Type B pancreatic cell (in vitro differentiated cells): ENCODE results near the gene ZKSCAN1. TPM values are rescaled to one million over a fixed set of nuclear protein-coding genes. Genes with fewer than 3 reads are reported as not detected.

ENCODE experiments used
- DNase-seq: peaks from one replicate; pipeline ENCODE4 v3.0.0; 2021; ENCODE audit warnings: mixed read lengths; ENCODE audit not compliant: unreplicated experiment; ENCODE audit errors: extremely low spot score
- H3K27ac Mint-ChIP-seq: 2 replicates; pipeline ENCODE4 v1.8.0; 2021; ENCODE audit warnings: mild to moderate bottlenecking, mixed read lengths
- H3K27me3 Mint-ChIP-seq: 2 replicates; pipeline ENCODE4 v1.8.0; 2021; ENCODE audit warnings: mixed read lengths
- H3K36me3 Mint-ChIP-seq: 2 replicates; pipeline ENCODE4 v1.8.0; 2021; ENCODE audit warnings: mixed read lengths
- H3K4me1 Mint-ChIP-seq: one replicate; pipeline ENCODE4 v1.8.0; 2021; ENCODE audit warnings: mixed read lengths; ENCODE audit not compliant: unreplicated experiment
- H3K4me3 Mint-ChIP-seq: 2 replicates; pipeline ENCODE4 v1.8.0; 2021; ENCODE audit warnings: mild to moderate bottlenecking, mixed read lengths
- H3K9me3 Mint-ChIP-seq: 2 replicates; pipeline ENCODE4 v1.8.0; 2021; ENCODE audit warnings: mixed read lengths
- CTCF ChIP-seq: fragments of 200-600 bp; sonication (generic); conservative IDR thresholded peaks from 2 replicates; pipeline ENCODE4 v1.5.0; 2021; ENCODE audit warnings: antibody characterized with exemption, mild to moderate bottlenecking
- total RNA-seq: library from RNA; stranded (reverse); gene quantifications from 2 replicates; pipeline ENCODE4 v1.2.1, GENCODE V29; 2021; ENCODE audit warnings: low replicate concordance

The ZKSCAN1 gene
- total RNA-seq, 1 donor from 2014 or later, result 157 TPM

- no peaks in the 10 kb centered on the region for H3K9me3 Mint-ChIP-seq
- no peak for DNase-seq
- H3K27ac Mint-ChIP-seq, result peak overlapping the region; percentile 50
- no peak for TF ChIP-seq CTCF
- no peaks in the 10 kb centered on the region for H3K27me3 Mint-ChIP-seq
- no peak overlapping the region for H3K4me3 Mint-ChIP-seq
- H3K4me1 Mint-ChIP-seq, result peaks cover 7% of the 10 kb centered on the region
- H3K36me3 Mint-ChIP-seq, result peaks cover 57% of the 10 kb centered on the region
Observed at GRCh38 chr7:100063376-100063775, 48.0 kb downstream of the ZKSCAN1 start.

- Mint-ChIP-seq H3K4me3 (no peak overlapping the region), H3K36me3 (peaks cover 55% of the 10 kb centered on the region), H3K27ac (peak overlapping the region; percentile 50), H3K27me3 (no peaks in the 10 kb centered on the region), H3K9me3 (no peaks in the 10 kb centered on the region), H3K4me1 (peaks cover 7% of the 10 kb centered on the region)
- no peak for TF ChIP-seq CTCF
- no peak for DNase-seq
Observed at GRCh38 chr7:100064162-100064561, 48.8 kb downstream of the ZKSCAN1 start.

- peaks cover 61% of the 10 kb centered on the region for H3K36me3 Mint-ChIP-seq
- peak overlapping the region; percentile 53 for H3K27ac Mint-ChIP-seq
Observed at GRCh38 chr7:100065452-100066186, 50.2 kb downstream of the ZKSCAN1 start.

GRCh38 chr7:100066953-100067352, 51.6 kb downstream of the ZKSCAN1 start:
- peaks cover 63% of the 10 kb centered on the region for H3K36me3 Mint-ChIP-seq
- no peak for DNase-seq
- H3K4me1 Mint-ChIP-seq, result peaks cover 7% of the 10 kb centered on the region
- H3K27me3 Mint-ChIP-seq, result no peaks in the 10 kb centered on the region
- H3K9me3 Mint-ChIP-seq, result peaks cover 10% of the 10 kb centered on the region
- no peak overlapping the region for H3K4me3 Mint-ChIP-seq
- peak overlapping the region; percentile 44 for H3K27ac Mint-ChIP-seq
- no peak for TF ChIP-seq CTCF

More at GRCh38 chr7:100065452-100066186, 50.2 kb downstream of the ZKSCAN1 start:
- no peaks in the 10 kb centered on the region for H3K9me3 Mint-ChIP-seq
- H3K4me1 Mint-ChIP-seq, result peaks cover 7% of the 10 kb centered on the region
- H3K4me3 Mint-ChIP-seq, result peak overlapping the region; percentile 25
- no peak for TF ChIP-seq CTCF
- H3K27me3 Mint-ChIP-seq, result no peaks in the 10 kb centered on the region
- DNase-seq, result no peak

- Mint-ChIP-seq H3K4me3 (no peak overlapping the region), H3K4me1 (peaks cover 7% of the 10 kb centered on the region), H3K27ac (no peak overlapping the region), H3K27me3 (no peaks in the 10 kb centered on the region), H3K36me3 (peaks cover 74% of the 10 kb centered on the region), H3K9me3 (peaks cover 16% of the 10 kb centered on the region)
- no peak for DNase-seq
- no peak for TF ChIP-seq CTCF
Observed at GRCh38 chr7:100069991-100070390, 54.6 kb downstream of the ZKSCAN1 start.
